B cell (primary cell): ENCODE data around the gene KIAA1614.

Source experiments
- EZH2 ChIP-seq: IDR thresholded peaks from 2 replicates; pipeline ENCODE4 v1.6.1; 2012; ENCODE audit warnings: borderline replicate concordance, low read depth, mild to moderate bottlenecking, moderate library complexity, low read length; ENCODE audit not compliant: insufficient read depth, poor library complexity, severe bottlenecking
- TF ChIP-seq, protein P1 (sequence below): fragments of 200-600 bp; IDR thresholded peaks from one replicate; pipeline ENCODE4 v1.8.0; 2022; ENCODE audit warnings: antibody characterized with exemption, mild to moderate bottlenecking

DNA sequence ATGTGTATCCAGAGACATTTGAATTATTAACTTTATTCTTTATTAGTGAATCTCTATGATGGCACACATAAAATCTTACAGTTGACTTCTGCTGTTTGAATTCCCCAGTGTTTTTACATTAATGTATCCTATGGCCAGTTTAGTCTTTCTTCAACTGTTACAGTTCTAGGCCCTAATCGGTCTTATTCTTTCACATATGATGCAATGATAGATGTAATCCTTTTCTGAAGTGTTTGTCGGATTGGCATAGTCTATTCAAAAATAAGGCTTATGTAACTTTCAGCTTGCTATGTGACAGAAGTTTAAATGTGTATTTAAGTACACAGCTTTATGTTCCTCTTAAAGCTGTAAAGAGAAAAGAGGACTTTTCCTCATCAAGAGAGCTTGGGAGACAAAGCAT is 26.4 kb upstream of the KIAA1614 start:
- TF ChIP-seq, protein P1, sequence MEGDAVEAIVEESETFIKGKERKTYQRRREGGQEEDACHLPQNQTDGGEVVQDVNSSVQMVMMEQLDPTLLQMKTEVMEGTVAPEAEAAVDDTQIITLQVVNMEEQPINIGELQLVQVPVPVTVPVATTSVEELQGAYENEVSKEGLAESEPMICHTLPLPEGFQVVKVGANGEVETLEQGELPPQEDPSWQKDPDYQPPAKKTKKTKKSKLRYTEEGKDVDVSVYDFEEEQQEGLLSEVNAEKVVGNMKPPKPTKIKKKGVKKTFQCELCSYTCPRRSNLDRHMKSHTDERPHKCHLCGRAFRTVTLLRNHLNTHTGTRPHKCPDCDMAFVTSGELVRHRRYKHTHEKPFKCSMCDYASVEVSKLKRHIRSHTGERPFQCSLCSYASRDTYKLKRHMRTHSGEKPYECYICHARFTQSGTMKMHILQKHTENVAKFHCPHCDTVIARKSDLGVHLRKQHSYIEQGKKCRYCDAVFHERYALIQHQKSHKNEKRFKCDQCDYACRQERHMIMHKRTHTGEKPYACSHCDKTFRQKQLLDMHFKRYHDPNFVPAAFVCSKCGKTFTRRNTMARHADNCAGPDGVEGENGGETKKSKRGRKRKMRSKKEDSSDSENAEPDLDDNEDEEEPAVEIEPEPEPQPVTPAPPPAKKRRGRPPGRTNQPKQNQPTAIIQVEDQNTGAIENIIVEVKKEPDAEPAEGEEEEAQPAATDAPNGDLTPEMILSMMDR, result no peak
- TF ChIP-seq EZH2, result no peak
